Stimulated activated CD8-positive, alpha-beta memory T cell treated with anti-CD3 and anti-CD28 coated beads, Interleukin-12 subunit alpha, Interleukin-12 subunit beta, amount 100 ng/mL, for 4 hours (primary cell): ENCODE data around the gene TXNDC11.

ENCODE experiments used
- DNase-seq: peaks from one replicate; pipeline ENCODE4 v3.0.0-alpha.2; 2020; ENCODE audit warnings: low read depth

TXNDC11 gene

GRCh38 chr16:11674818-11675560 is 67.7 kb downstream of the TXNDC11 start:
- DNase-seq: no peak

- no peak for DNase-seq
These were observed 68.4 kb downstream of the TXNDC11 start for GRCh38 chr16:11674001-11674817.

GRCh38 chr16:11673091-11674000 is 69.3 kb downstream of the TXNDC11 start:
- no peak for DNase-seq

GRCh38 chr16:11672206-11673090 is 70.2 kb downstream of the TXNDC11 start:
- DNase-seq: no peak

GRCh38 chr16:11671676-11672075 is 71.0 kb downstream of the TXNDC11 start:
- no peak for DNase-seq

GRCh38 chr16:11671271-11671670 is 71.4 kb downstream of the TXNDC11 start:
- no peak for DNase-seq

GRCh38 chr16:11670171-11671131 is 72.2 kb downstream of the TXNDC11 start:
- DNase-seq: no peak

- DNase-seq: no peak
These were observed 73.1 kb downstream of the TXNDC11 start for GRCh38 chr16:11669380-11670146.

GRCh38 chr16:11668623-11669379 is 73.9 kb downstream of the TXNDC11 start:
- DNase-seq: no peak

GRCh38 chr16:11667824-11668622 is 74.6 kb downstream of the TXNDC11 start, which contains the start of gene SNN:
TSS of gene SNN (plus strand) at chr16:11668455. CDS start at chr16:11676060, 7,605 bp downstream.
- peak; percentile 76 for DNase-seq

- no peak for DNase-seq
These were observed 75.3 kb downstream of the TXNDC11 start for GRCh38 chr16:11667221-11667823.

- no peak for DNase-seq
These were observed 76.3 kb downstream of the TXNDC11 start for GRCh38 chr16:11666103-11667055.

GRCh38 chr16:11665071-11665491 is 77.6 kb downstream of the TXNDC11 start:
- no peak for DNase-seq

- no peak for DNase-seq
These were observed 80.1 kb downstream of the TXNDC11 start for GRCh38 chr16:11662582-11662981.

- DNase-seq: no peak
These were observed 82.1 kb downstream of the TXNDC11 start for GRCh38 chr16:11660565-11660964.
